Measurements from ENCODE around the gene BIRC5. TPM values are rescaled to one million over a fixed set of nuclear protein-coding genes. Genes with fewer than 3 reads are reported as not detected.
"Not testable (repeated sequence)": the region's sequence is repeated elsewhere in the genome, so short reads cannot be mapped to it uniquely, and the experiment has no call there.

The BIRC5 gene
- total RNA-seq, 1 donor, result 31.8 TPM

- DNase-seq (ENCODE audit: low read depth), result no peak
- no peak for TF ChIP-seq CTCF (IDR thresholded peaks at IDR 0.05; ENCODE audit: insufficient read depth, low read length)
These were observed 43.1 kb upstream of the BIRC5 start for GRCh38 chr17:78170692-78171590.

GRCh38 chr17:78171591-78172248 lies 42.3 kb upstream of the BIRC5 start:
- not testable (repeated sequence) for DNase-seq (ENCODE audit: low read depth); H3K4me3 ChIP-seq (ENCODE audit: low read depth, low read length)

More at GRCh38 chr17:78170692-78171590, 43.1 kb upstream of the BIRC5 start:
- H3K4me3 ChIP-seq (ENCODE audit: low read depth, low read length), result no peak overlapping the region

- no peak for TF ChIP-seq CTCF (IDR thresholded peaks at IDR 0.05; ENCODE audit: insufficient read depth, low read length)
- no peak for DNase-seq (ENCODE audit: low read depth)
- no peak overlapping the region for H3K4me3 ChIP-seq (ENCODE audit: low read depth, low read length)
These were observed 41.6 kb upstream of the BIRC5 start for GRCh38 chr17:78172249-78173051.

GRCh38 chr17:78173097-78173715 lies 40.8 kb upstream of the BIRC5 start:
- H3K4me3 ChIP-seq (ENCODE audit: low read depth, low read length), result no peak overlapping the region
- DNase-seq (ENCODE audit: low read depth), result no peak
- TF ChIP-seq CTCF (IDR thresholded peaks at IDR 0.05; ENCODE audit: insufficient read depth, low read length), result no peak

- DNase-seq (ENCODE audit: low read depth), result no peak
- TF ChIP-seq CTCF (IDR thresholded peaks at IDR 0.05; ENCODE audit: insufficient read depth, low read length), result no peak
- H3K4me3 ChIP-seq (ENCODE audit: low read depth, low read length), result no peak overlapping the region
These were observed 39.6 kb upstream of the BIRC5 start for GRCh38 chr17:78174346-78174869.

- no peak for TF ChIP-seq CTCF (IDR thresholded peaks at IDR 0.05; ENCODE audit: insufficient read depth, low read length)
- no peak overlapping the region for H3K4me3 ChIP-seq (ENCODE audit: low read depth, low read length)
- no peak for DNase-seq (ENCODE audit: low read depth)
These were observed 39.0 kb upstream of the BIRC5 start for GRCh38 chr17:78174870-78175642.

Data from fibroblast of the aortic adventitia (primary cell).